Osteocyte (in vitro differentiated cells): Measurements from ENCODE around the gene ACY1. TPM values are rescaled to one million over a fixed set of nuclear protein-coding genes. Genes with fewer than 3 reads are reported as not detected.

Experiments
- DNase-seq: peaks from one replicate; pipeline ENCODE4 v3.0.0; 2021; ENCODE audit warnings: mixed read lengths; ENCODE audit not compliant: unreplicated experiment; ENCODE audit errors: extremely low spot score
- H3K27ac Mint-ChIP-seq: one replicate; pipeline ENCODE4 v1.8.0; 2021; ENCODE audit warnings: mild to moderate bottlenecking, mixed read lengths; ENCODE audit not compliant: unreplicated experiment
- H3K27me3 Mint-ChIP-seq: one replicate; pipeline ENCODE4 v1.8.0; 2021; ENCODE audit warnings: mixed read lengths; ENCODE audit not compliant: unreplicated experiment
- H3K36me3 Mint-ChIP-seq: one replicate; pipeline ENCODE4 v1.8.0; 2021; ENCODE audit warnings: mixed read lengths; ENCODE audit not compliant: unreplicated experiment
- H3K4me1 Mint-ChIP-seq: one replicate; pipeline ENCODE4 v1.8.0; 2021; ENCODE audit warnings: mixed read lengths; ENCODE audit not compliant: unreplicated experiment
- H3K4me3 Mint-ChIP-seq: one replicate; pipeline ENCODE4 v1.8.0; 2021; ENCODE audit warnings: mild to moderate bottlenecking, moderate library complexity, mixed read lengths; ENCODE audit not compliant: unreplicated experiment
- H3K9me3 Mint-ChIP-seq: one replicate; pipeline ENCODE4 v1.8.0; 2021; ENCODE audit warnings: mixed read lengths; ENCODE audit not compliant: unreplicated experiment
- total RNA-seq: library from RNA; stranded (reverse); gene quantifications from 2 replicates; pipeline ENCODE4 v1.2.1, GENCODE V29; 2021
- TF ChIP-seq, protein P1 (sequence below): fragments of 200-600 bp; sonication (generic); IDR thresholded peaks from 2 replicates; pipeline ENCODE4 v1.5.0; 2021; ENCODE audit warnings: antibody characterized with exemption, mild to moderate bottlenecking, moderate library complexity

ACY1 gene
- total RNA-seq, 1 donor from 2014 or later = 40.1 TPM

DNA sequence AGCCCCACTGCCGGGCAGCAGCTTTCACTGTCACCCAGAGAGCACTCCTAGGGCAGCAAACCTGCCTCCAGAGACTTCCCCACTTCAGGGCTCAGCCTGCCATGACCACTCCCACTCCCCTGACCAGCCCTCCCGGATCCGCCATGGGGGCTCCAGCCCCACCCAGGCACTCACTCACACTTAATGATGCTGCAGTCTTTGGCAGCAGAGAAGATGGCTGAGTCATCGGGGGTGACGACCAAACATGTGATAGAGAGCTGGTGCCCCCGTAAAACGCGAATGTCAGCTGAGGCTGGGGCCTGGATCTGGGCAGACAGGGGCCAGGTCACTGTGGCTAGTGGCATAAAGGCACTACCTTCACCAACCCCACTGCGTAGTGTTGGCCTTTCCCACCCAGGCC lies 46.3 kb upstream of the ACY1 start:
- Mint-ChIP-seq H3K4me3 (no peak overlapping the region), H3K27me3 (no peaks in the 10 kb centered on the region), H3K9me3 (no peaks in the 10 kb centered on the region), H3K27ac (no peak overlapping the region), H3K4me1 (peaks cover 12% of the 10 kb centered on the region), H3K36me3 (peaks cover 30% of the 10 kb centered on the region)
- TF ChIP-seq, protein P1, sequence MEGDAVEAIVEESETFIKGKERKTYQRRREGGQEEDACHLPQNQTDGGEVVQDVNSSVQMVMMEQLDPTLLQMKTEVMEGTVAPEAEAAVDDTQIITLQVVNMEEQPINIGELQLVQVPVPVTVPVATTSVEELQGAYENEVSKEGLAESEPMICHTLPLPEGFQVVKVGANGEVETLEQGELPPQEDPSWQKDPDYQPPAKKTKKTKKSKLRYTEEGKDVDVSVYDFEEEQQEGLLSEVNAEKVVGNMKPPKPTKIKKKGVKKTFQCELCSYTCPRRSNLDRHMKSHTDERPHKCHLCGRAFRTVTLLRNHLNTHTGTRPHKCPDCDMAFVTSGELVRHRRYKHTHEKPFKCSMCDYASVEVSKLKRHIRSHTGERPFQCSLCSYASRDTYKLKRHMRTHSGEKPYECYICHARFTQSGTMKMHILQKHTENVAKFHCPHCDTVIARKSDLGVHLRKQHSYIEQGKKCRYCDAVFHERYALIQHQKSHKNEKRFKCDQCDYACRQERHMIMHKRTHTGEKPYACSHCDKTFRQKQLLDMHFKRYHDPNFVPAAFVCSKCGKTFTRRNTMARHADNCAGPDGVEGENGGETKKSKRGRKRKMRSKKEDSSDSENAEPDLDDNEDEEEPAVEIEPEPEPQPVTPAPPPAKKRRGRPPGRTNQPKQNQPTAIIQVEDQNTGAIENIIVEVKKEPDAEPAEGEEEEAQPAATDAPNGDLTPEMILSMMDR = no peak
- DNase-seq = peak; percentile 72

DNA sequence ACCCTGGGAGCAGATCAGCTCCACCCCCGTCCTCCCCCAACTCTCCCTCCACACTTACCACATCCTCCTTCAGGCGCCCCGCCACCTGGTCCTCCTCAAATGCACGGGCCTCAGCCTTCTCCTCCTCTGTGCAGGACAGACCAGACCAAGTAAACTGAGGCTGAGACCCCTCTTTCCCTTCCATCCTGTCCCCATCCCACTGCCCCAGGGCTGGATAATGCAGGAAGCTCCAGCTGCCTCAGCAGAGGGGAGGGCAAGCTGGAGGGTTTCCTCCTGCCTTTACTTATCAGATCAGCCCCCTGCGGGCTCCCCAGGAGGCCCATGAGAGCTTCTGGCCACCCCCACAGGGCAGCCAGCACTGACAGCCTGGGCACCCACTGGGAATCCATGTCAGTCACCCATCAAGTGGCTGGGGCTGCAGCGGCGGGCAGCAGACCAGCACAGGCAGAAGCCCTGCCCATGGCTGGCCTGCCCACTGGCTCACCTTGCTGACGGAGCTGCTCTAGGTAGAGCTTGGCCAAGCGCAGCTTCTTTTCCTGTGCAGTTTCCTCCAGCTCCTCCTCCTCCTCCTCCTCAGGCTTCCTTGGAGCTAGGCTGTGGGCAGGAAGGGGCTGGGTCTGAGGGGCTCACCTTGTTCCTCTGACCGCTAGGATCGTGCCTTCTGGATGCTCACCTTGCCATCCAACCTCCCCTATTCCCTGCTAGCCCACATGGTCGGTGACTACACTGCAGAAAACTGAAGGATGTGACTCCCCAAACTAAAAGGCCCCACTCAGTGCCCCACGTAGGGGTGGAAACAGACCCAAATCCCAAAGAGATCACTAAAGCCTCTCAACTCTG lies 45.5 kb upstream of the ACY1 start:
- no peak overlapping the region for H3K4me3 Mint-ChIP-seq
- TF ChIP-seq, protein P1 = no peak
- DNase-seq = peak; percentile 80

DNA sequence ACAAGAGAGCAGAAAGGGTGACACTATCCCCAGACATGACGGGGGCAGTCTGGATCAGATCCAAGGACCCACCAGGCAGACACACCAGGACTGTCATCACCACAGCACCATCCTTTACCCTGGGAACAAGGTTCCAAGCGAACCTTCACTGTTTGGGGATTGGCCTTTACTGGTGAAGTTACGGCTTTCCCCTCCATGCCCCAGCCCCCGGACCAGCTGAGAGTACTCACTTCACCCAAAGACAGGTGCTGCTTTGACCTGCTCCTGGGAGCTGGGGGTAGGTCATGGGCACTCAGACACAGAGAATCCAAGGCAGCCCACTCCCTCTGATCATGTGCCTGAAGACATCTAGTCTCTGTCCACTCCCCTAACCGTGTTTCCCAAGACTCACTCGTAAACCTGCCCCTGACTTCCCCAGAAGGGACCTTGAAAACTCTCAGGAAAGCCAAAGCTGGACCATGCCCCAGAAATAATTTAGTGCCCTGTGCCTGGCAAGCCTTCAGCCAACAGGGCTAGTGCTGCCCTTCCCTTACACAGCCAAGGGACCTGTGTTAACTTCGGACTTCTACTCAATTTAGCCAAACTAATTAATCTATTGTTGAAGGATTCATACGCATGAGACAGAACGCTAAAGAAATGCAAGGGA lies 44.4 kb upstream of the ACY1 start:
- TF ChIP-seq, protein P1 = no peak
- peaks cover 23% of the 10 kb centered on the region for H3K4me1 Mint-ChIP-seq
- peaks cover 27% of the 10 kb centered on the region for H3K36me3 Mint-ChIP-seq
- no peak overlapping the region for H3K27ac Mint-ChIP-seq
- no peak overlapping the region for H3K4me3 Mint-ChIP-seq
- DNase-seq = peak; percentile 60
- no peaks in the 10 kb centered on the region for H3K9me3 Mint-ChIP-seq
- H3K27me3 Mint-ChIP-seq = no peaks in the 10 kb centered on the region

More for the DNA sequence above, 45.5 kb upstream of the ACY1 start:
- Mint-ChIP-seq H3K9me3 (no peaks in the 10 kb centered on the region), H3K27ac (no peak overlapping the region), H3K27me3 (no peaks in the 10 kb centered on the region), H3K4me1 (peaks cover 19% of the 10 kb centered on the region), H3K36me3 (peaks cover 30% of the 10 kb centered on the region)

DNA sequence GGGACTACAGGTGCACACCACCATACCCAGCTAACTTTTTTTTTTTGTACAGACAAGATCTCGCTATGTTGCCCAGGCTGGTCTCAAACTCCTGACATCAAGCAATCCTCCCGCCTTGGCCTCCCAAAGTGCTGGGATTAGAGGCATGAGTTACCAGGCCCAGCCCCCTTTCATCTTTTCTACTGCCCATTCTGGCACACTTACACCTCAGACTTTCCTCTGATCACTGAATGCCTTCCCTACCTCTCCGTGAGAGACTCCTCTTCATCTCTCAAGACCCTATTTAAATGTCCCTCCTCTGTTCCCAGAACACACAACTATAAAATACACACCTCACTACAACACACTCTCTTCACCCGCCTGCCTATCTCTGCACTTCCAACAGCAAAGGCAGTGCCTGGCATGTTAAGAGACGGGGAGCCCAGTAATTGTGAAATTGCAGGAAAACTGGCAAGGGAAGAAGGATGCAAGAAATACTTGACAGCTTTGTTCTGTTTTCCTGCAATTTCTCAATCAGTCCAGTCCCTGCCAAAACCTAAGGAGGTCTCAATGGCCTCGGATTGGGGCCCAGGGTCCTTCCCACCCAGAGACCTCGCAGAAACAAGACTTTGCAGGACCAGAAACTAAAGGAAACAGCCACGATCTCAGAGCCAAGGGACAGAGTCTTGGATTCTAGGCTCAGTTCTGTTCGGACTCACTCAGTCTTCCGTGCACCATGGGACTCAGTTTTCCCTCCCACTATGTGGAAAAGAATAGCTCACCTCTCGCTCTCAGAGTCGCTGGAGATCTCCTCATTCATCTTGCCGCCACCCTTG lies 42.5 kb upstream of the ACY1 start:
- Mint-ChIP-seq H3K4me1 (peaks cover 26% of the 10 kb centered on the region), H3K9me3 (no peaks in the 10 kb centered on the region), H3K27me3 (no peaks in the 10 kb centered on the region), H3K27ac (peak overlapping the region; percentile 65), H3K36me3 (peaks cover 18% of the 10 kb centered on the region), H3K4me3 (peak overlapping the region; percentile 84)
- peak; percentile 57 for DNase-seq
- TF ChIP-seq, protein P1 = no peak
